Right ventricle myocardium inferior (tissue), 1 donor: ENCODE data around the gene AGPS. TPM values are rescaled to one million over a fixed set of nuclear protein-coding genes. Genes with fewer than 3 reads are reported as not detected.
"Not testable (repeated sequence)": the region's sequence is repeated elsewhere in the genome, so short reads cannot be mapped to it uniquely, and the experiment has no call there.

Experiments used
- ATAC-seq: fragments of 200-7000 bp; cut with Tn5 transposase; one replicate; pipeline ENCODE4 v1.9.1; 2020; ENCODE audit warnings: mild to moderate bottlenecking, moderate library complexity
- DNase-seq: peaks from one replicate; pipeline ENCODE4 v3.0.0; 2021; ENCODE audit errors: missing footprints
- intact Hi-C: fragments of 100-400 bp; cut with DNase I; formaldehyde crosslinking; loops from one replicate; pipeline ENCODE4 v1.11.0; 2022
- total RNA-seq: library from RNA; stranded (reverse); fragmentation: NEBNext Ultra II Directional; extraction: Animal tissue kit (Norgen Biotek cat#: 25700); gene quantifications from one replicate; pipeline ENCODE4 v1.2.1, GENCODE V29; 2021
- donor health status: DM: no; HTN: yes; CAD: no; lungs with severe emphysema.

AGPS gene
- total RNA-seq, 1 donor from 2014 or later, result 32.3 TPM

- intact Hi-C loops, result no loop called here
- DNase-seq, result no peak
- ATAC-seq, result no peak
Measured at GRCh38 chr2:177449159-177449558, 56.6 kb downstream of the AGPS start.

GRCh38 chr2:177455187-177455586 is 62.6 kb downstream of the AGPS start:
- intact Hi-C loops, result loop anchor here (10.0 kb wide), 1 partner anchor 50 kb away; no protein-coding TSS in a partner anchor
- DNase-seq (no peak), ATAC-seq (no peak)

GRCh38 chr2:177459756-177460155 is 67.2 kb downstream of the AGPS start:
- intact Hi-C loops, result loop anchor here (10.0 kb wide), 1 partner anchor 55 kb away; no protein-coding TSS in a partner anchor
- DNase-seq, ATAC-seq: not testable (repeated sequence)

- ATAC-seq (no peak), DNase-seq (no peak)
- intact Hi-C loops, result no loop called here
Measured at GRCh38 chr2:177460973-177461585, 68.5 kb downstream of the AGPS start.

GRCh38 chr2:177464549-177464948 is 72.0 kb downstream of the AGPS start:
- intact Hi-C loops, result no loop called here
- no peak for ATAC-seq
- no peak for DNase-seq

- DNase-seq (no peak), ATAC-seq (no peak)
- intact Hi-C loops, result no loop called here
Measured at GRCh38 chr2:177465400-177466138, 73.0 kb downstream of the AGPS start.

- no peak for ATAC-seq
- intact Hi-C loops, result no loop called here
- DNase-seq, result no peak
Measured at GRCh38 chr2:177466337-177467195, 74.0 kb downstream of the AGPS start.

- no peak for DNase-seq
- intact Hi-C loops, result no loop called here
- ATAC-seq, result no peak
Measured at GRCh38 chr2:177467646-177468045, 75.1 kb downstream of the AGPS start.

- DNase-seq, result no peak
- no peak for ATAC-seq
- intact Hi-C loops, result no loop called here
Measured at GRCh38 chr2:177471990-177472389, 79.4 kb downstream of the AGPS start.

- intact Hi-C loops, result no loop called here
- ATAC-seq, result no peak
Measured at GRCh38 chr2:177474301-177474700, 81.7 kb downstream of the AGPS start.

GRCh38 chr2:177474998-177475397 is 82.4 kb downstream of the AGPS start:
- DNase-seq, result no peak
- no peak for ATAC-seq
- intact Hi-C loops, result no loop called here

More at GRCh38 chr2:177474301-177474700, 81.7 kb downstream of the AGPS start:
- DNase-seq, result no peak

- intact Hi-C loops, result no loop called here
- no peak for DNase-seq
- no peak for ATAC-seq
Measured at GRCh38 chr2:177476897-177477296, 84.3 kb downstream of the AGPS start.

GRCh38 chr2:177478029-177478428 is 85.5 kb downstream of the AGPS start:
- DNase-seq, result no peak
- ATAC-seq, result no peak
- intact Hi-C loops, result no loop called here

- DNase-seq, result no peak
- intact Hi-C loops, result no loop called here
- no peak for ATAC-seq
Measured at GRCh38 chr2:177478907-177479306, 86.3 kb downstream of the AGPS start.

GRCh38 chr2:177482195-177482594 is 89.6 kb downstream of the AGPS start:
- ATAC-seq (no peak), DNase-seq (no peak)
- intact Hi-C loops, result no loop called here

GRCh38 chr2:177483531-177483930 is 91.0 kb downstream of the AGPS start:
- ATAC-seq, result no peak
- intact Hi-C loops, result no loop called here
- DNase-seq, result no peak

- DNase-seq (no peak), ATAC-seq (no peak)
- intact Hi-C loops, result no loop called here
Measured at GRCh38 chr2:177484180-177484795, 91.7 kb downstream of the AGPS start.

GRCh38 chr2:177485657-177486056 is 93.1 kb downstream of the AGPS start:
- intact Hi-C loops, result loop anchor here (5.0 kb wide), 2 partner anchors 112 to 237 kb away; no protein-coding TSS in a partner anchor
- not testable (repeated sequence) for ATAC-seq

More at GRCh38 chr2:177485657-177486056, 93.1 kb downstream of the AGPS start:
- DNase-seq, result not testable (repeated sequence)
